Epithelial cell of proximal tubule (primary cell): ENCODE data around the gene ADCY9. TPM values are rescaled to one million over a fixed set of nuclear protein-coding genes. Genes with fewer than 3 reads are reported as not detected.

Experiments used
- DNase-seq: peaks from one replicate; pipeline ENCODE4 v3.0.0-alpha.2; 2011; ENCODE audit warnings: low read depth
- H3K4me3 ChIP-seq: 2 replicates; pipeline ENCODE4 v1.5.1; 2011; ENCODE audit warnings: low read depth, mild to moderate bottlenecking, low read length
- CTCF ChIP-seq: conservative IDR thresholded peaks from 2 replicates; pipeline ENCODE4 v1.5.1; 2012; ENCODE audit warnings: low read depth, mild to moderate bottlenecking, low read length
- total RNA-seq: library from RNA; depleted of rRNA; stranded (reverse); fragments of >200 nt; gene quantifications from 2 replicates; pipeline ENCODE4 v1.2.3, GENCODE V29; 2015

Gene ADCY9
- total RNA-seq, 1 donor from 2014 or later = 6.8 TPM

GRCh38 chr16:4011940-4012629 is 104.2 kb downstream of the ADCY9 start:
- peak overlapping the region; percentile 32 for H3K4me3 ChIP-seq
- TF ChIP-seq CTCF = no peak
- no peak for DNase-seq

GRCh38 chr16:4011225-4011939 is 104.9 kb downstream of the ADCY9 start:
- TF ChIP-seq CTCF = no peak
- peak overlapping the region; percentile 32 for H3K4me3 ChIP-seq
- DNase-seq = no peak

GRCh38 chr16:4010225-4011158 is 105.8 kb downstream of the ADCY9 start:
- H3K4me3 ChIP-seq = peak overlapping the region; percentile 32
- no peak for TF ChIP-seq CTCF
- no peak for DNase-seq

- no peak overlapping the region for H3K4me3 ChIP-seq
- no peak for TF ChIP-seq CTCF
- DNase-seq = no peak
These were observed 107.1 kb downstream of the ADCY9 start for GRCh38 chr16:4009177-4009576.

GRCh38 chr16:4008116-4008515 is 108.1 kb downstream of the ADCY9 start:
- H3K4me3 ChIP-seq = no peak overlapping the region
- TF ChIP-seq CTCF = no peak
- DNase-seq = no peak

GRCh38 chr16:4006397-4006999 is 109.7 kb downstream of the ADCY9 start:
- no peak for TF ChIP-seq CTCF
- no peak for DNase-seq
- H3K4me3 ChIP-seq = no peak overlapping the region
